ENCODE measurements around the gene PTPRG. TPM values are rescaled to one million over a fixed set of nuclear protein-coding genes. Genes with fewer than 3 reads are reported as not detected.

PTPRG gene
- total and polyA plus RNA-seq, 2 experiments from 2014 or later: 24.4 to 131 TPM

DNA sequence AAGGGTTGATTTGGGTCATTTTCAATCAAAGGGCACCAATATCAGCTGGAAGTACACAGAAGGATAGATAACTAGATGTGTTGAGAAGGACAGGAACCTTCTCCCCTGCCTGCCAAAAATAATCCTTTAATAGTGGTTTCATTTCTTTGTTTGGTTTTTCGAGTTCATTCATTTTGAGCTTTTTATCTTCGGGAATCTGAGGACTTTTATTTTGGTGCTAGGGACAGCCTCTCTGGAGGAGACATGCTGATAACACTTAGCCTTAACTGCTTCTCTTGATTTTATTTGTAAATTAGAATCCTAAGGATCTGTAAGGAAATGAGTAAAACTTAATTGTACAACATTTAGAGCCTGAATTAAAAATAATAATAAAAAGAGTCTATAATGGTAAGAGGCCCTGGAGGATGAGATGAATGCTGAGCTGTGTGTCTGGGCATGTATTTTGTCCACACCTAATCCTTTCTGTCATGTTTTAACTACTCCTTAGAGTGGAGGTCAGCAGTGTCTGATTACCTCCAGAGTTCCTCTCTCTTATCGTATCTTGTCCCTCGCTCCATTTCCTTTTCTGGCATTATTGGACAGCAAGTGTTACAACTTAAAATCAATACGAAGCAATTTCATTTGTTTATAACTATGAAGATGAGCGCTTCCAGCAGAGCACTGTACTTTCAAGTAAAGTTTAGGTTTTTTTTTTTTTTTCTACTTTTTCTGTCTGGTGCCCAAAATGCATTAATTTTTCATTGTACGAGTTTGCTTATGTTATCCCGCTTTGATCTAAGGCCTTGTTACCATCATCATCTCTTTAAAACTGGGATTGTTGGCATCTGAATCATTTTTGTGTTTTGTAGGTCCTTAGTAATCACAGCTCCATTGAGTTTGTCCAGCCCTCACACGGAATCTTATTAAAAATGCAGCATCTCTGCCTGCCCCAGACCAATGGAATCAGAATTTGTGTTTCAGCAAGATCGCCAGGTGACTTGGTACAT is 22.8 kb downstream of the PTPRG start:
- Mint-ChIP-seq H3K9me3 (no peaks in the 10 kb centered on the region), H3K4me3 (no peak overlapping the region; the same call in 2 of the 3 replicates), H3K27me3 (ENCODE audit: insufficient read depth, low read depth, poor library complexity) (peaks cover 4% of the 10 kb centered on the region), H3K36me3 (ENCODE audit: low read depth) (peaks cover 26% of the 10 kb centered on the region), H3K27ac (no peak overlapping the region), H3K4me1 (peaks cover 53% of the 10 kb centered on the region)
- Histone ChIP-seq H3K27me3 (ENCODE audit: insufficient read depth) (no peaks in the 10 kb centered on the region), H3K79me2 (replicated peaks; ENCODE audit: insufficient read depth) (peaks cover 100% of the 10 kb centered on the region), H3K9me2 (ENCODE audit: insufficient read depth) (no peaks in the 10 kb centered on the region), H3K27ac (ENCODE audit: low read depth) (no peak overlapping the region), H4K20me1 (replicated peaks; ENCODE audit: insufficient read depth) (peaks cover 91% of the 10 kb centered on the region), H3K36me3 (ENCODE audit: insufficient read depth) (0 out of 2 replicates have a peak, but pooled peaks cover 4% of the 10 kb centered on the region), H3K4me3 (no peak overlapping the region), H3F3A (replicated peaks; ENCODE audit: low read depth) (no peaks in the 10 kb centered on the region), H3K4me1 (ENCODE audit: insufficient read depth) (peaks cover 42% of the 10 kb centered on the region), H3K4me2 (no peak overlapping the region), H2AFZ (no peak overlapping the region)
- no peak for TF ChIP-seq POLR2AphosphoS5 (IDR thresholded peaks at IDR 0.05; ENCODE audit: low read depth)
- no peak for TF ChIP-seq EZH2phosphoT487 (IDR thresholded peaks at IDR 0.05; ENCODE audit: unreplicated experiment)
- TF ChIP-seq, protein P1, sequence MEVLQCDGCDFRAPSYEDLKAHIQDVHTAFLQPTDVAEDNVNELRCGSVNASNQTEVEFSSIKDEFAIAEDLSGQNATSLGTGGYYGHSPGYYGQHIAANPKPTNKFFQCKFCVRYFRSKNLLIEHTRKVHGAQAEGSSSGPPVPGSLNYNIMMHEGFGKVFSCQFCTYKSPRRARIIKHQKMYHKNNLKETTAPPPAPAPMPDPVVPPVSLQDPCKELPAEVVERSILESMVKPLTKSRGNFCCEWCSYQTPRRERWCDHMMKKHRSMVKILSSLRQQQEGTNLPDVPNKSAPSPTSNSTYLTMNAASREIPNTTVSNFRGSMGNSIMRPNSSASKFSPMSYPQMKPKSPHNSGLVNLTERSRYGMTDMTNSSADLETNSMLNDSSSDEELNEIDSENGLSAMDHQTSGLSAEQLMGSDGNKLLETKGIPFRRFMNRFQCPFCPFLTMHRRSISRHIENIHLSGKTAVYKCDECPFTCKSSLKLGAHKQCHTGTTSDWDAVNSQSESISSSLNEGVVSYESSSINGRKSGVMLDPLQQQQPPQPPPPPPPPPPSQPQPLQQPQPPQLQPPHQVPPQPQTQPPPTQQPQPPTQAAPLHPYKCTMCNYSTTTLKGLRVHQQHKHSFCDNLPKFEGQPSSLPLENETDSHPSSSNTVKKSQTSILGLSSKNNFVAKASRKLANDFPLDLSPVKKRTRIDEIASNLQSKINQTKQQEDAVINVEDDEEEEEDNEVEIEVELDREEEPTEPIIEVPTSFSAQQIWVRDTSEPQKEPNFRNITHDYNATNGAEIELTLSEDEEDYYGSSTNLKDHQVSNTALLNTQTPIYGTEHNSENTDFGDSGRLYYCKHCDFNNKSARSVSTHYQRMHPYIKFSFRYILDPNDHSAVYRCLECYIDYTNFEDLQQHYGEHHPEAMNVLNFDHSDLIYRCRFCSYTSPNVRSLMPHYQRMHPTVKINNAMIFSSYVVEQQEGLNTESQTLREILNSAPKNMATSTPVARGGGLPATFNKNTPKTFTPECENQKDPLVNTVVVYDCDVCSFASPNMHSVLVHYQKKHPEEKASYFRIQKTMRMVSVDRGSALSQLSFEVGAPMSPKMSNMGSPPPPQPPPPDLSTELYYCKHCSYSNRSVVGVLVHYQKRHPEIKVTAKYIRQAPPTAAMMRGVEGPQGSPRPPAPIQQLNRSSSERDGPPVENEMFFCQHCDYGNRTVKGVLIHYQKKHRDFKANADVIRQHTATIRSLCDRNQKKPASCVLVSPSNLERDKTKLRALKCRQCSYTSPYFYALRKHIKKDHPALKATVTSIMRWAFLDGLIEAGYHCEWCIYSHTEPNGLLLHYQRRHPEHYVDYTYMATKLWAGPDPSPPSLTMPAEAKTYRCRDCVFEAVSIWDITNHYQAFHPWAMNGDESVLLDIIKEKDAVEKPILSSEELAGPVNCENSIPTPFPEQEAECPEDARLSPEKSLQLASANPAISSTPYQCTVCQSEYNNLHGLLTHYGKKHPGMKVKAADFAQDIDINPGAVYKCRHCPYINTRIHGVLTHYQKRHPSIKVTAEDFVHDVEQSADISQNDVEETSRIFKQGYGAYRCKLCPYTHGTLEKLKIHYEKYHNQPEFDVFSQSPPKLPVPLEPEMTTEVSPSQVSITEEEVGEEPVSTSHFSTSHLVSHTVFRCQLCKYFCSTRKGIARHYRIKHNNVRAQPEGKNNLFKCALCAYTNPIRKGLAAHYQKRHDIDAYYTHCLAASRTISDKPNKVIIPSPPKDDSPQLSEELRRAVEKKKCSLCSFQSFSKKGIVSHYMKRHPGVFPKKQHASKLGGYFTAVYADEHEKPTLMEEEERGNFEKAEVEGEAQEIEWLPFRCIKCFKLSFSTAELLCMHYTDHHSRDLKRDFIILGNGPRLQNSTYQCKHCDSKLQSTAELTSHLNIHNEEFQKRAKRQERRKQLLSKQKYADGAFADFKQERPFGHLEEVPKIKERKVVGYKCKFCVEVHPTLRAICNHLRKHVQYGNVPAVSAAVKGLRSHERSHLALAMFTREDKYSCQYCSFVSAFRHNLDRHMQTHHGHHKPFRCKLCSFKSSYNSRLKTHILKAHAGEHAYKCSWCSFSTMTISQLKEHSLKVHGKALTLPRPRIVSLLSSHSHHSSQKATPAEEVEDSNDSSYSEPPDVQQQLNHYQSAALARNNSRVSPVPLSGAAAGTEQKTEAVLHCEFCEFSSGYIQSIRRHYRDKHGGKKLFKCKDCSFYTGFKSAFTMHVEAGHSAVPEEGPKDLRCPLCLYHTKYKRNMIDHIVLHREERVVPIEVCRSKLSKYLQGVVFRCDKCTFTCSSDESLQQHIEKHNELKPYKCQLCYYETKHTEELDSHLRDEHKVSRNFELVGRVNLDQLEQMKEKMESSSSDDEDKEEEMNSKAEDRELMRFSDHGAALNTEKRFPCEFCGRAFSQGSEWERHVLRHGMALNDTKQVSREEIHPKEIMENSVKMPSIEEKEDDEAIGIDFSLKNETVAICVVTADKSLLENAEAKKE (CRISPR knock-in tag; IDR thresholded peaks at IDR 0.05): no peak
- no peak for TF ChIP-seq STAT1 (IDR thresholded peaks at IDR 0.05; ENCODE audit: unreplicated experiment)
- TF ChIP-seq CREB1 (CRISPR knock-in tag; IDR thresholded peaks at IDR 0.05; ENCODE audit: low read depth): no peak
- no peak for TF ChIP-seq NANOG (IDR thresholded peaks at IDR 0.05; ENCODE audit: borderline replicate concordance)
- TF ChIP-seq EZH2 (IDR thresholded peaks at IDR 0.05; ENCODE audit: low read depth, unreplicated experiment): no peak
- TF ChIP-seq, protein P2, sequence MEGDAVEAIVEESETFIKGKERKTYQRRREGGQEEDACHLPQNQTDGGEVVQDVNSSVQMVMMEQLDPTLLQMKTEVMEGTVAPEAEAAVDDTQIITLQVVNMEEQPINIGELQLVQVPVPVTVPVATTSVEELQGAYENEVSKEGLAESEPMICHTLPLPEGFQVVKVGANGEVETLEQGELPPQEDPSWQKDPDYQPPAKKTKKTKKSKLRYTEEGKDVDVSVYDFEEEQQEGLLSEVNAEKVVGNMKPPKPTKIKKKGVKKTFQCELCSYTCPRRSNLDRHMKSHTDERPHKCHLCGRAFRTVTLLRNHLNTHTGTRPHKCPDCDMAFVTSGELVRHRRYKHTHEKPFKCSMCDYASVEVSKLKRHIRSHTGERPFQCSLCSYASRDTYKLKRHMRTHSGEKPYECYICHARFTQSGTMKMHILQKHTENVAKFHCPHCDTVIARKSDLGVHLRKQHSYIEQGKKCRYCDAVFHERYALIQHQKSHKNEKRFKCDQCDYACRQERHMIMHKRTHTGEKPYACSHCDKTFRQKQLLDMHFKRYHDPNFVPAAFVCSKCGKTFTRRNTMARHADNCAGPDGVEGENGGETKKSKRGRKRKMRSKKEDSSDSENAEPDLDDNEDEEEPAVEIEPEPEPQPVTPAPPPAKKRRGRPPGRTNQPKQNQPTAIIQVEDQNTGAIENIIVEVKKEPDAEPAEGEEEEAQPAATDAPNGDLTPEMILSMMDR (conservative IDR thresholded peaks at IDR 0.05; ENCODE audit: low read depth in 2 of 2): no peak
- TF ChIP-seq ZNF331 (CRISPR knock-in tag; IDR thresholded peaks at IDR 0.05; ENCODE audit: low read depth): no peak
- TF ChIP-seq JUNB (IDR thresholded peaks at IDR 0.05; ENCODE audit: unreplicated experiment): no peak
- TF ChIP-seq, protein P3, sequence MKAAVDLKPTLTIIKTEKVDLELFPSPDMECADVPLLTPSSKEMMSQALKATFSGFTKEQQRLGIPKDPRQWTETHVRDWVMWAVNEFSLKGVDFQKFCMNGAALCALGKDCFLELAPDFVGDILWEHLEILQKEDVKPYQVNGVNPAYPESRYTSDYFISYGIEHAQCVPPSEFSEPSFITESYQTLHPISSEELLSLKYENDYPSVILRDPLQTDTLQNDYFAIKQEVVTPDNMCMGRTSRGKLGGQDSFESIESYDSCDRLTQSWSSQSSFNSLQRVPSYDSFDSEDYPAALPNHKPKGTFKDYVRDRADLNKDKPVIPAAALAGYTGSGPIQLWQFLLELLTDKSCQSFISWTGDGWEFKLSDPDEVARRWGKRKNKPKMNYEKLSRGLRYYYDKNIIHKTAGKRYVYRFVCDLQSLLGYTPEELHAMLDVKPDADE (IDR thresholded peaks at IDR 0.05): no peak
- TF ChIP-seq, protein P4, sequence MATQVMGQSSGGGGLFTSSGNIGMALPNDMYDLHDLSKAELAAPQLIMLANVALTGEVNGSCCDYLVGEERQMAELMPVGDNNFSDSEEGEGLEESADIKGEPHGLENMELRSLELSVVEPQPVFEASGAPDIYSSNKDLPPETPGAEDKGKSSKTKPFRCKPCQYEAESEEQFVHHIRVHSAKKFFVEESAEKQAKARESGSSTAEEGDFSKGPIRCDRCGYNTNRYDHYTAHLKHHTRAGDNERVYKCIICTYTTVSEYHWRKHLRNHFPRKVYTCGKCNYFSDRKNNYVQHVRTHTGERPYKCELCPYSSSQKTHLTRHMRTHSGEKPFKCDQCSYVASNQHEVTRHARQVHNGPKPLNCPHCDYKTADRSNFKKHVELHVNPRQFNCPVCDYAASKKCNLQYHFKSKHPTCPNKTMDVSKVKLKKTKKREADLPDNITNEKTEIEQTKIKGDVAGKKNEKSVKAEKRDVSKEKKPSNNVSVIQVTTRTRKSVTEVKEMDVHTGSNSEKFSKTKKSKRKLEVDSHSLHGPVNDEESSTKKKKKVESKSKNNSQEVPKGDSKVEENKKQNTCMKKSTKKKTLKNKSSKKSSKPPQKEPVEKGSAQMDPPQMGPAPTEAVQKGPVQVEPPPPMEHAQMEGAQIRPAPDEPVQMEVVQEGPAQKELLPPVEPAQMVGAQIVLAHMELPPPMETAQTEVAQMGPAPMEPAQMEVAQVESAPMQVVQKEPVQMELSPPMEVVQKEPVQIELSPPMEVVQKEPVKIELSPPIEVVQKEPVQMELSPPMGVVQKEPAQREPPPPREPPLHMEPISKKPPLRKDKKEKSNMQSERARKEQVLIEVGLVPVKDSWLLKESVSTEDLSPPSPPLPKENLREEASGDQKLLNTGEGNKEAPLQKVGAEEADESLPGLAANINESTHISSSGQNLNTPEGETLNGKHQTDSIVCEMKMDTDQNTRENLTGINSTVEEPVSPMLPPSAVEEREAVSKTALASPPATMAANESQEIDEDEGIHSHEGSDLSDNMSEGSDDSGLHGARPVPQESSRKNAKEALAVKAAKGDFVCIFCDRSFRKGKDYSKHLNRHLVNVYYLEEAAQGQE (IDR thresholded peaks at IDR 0.05; ENCODE audit: unreplicated experiment): no peak
- no peak for TF ChIP-seq ZNF114 (CRISPR knock-in tag; IDR thresholded peaks at IDR 0.05)
- DNase-seq (ENCODE audit: low spot score) (no peak), ATAC-seq (no peak)

Data from GM23338 (cell line).